Measurements from ENCODE around the gene ADGRB2.

- TF ChIP-seq POLR2A (IDR thresholded peaks at IDR 0.05) (no peak), CTCF (IDR thresholded peaks at IDR 0.05) (no peak)
Measured at GRCh38 chr1:31754397-31754796, 9.7 kb downstream of the ADGRB2 start.
